Middle frontal gyrus (tissue), 1 donor: ENCODE results near the gene OTULIN.

Source experiments
- DNase-seq: peaks from one replicate; pipeline ENCODE4 v3.0.0-alpha.2; 2015; ENCODE audit warnings: low spot score; ENCODE audit errors: extremely low spot score

The OTULIN gene

DNA sequence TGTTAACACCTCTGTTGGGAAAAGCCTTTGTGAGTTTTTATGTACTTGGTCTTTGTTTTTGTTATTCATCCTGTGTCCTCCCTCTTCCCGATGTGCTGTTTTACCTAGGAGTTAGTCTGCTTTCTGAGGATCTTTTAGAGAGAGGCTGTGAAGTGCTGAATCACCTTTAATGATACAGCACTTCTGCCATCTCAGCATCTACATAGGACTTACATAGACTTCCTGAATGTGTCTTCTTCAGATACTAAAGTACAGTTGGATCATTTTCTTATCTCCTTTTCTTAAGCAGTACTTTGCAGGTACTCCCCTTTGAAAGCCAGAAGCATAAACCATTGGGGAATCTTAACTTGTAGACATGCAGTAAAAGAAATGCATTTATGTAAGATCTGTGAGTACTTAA lies 31.5 kb downstream of the OTULIN start:
- no peak for DNase-seq

DNA sequence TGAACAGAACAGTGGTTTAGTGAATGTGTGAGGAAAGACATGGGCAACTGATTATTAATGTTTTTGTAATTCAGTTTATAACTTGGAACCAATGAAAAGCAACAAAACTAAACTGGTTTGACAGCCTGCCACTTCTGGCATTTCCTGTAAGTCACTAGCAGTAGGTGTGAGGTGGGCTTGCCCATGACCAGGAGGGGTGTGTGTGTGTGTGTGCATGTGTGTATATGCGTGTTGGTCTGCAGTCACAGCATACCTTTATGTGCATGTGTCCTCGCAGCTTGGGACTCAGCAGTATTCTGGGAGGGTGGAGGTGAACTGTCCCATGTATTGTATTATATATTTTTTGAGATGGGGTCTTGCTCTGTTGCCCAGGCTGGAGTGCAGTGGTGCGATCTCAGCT lies 32.3 kb downstream of the OTULIN start:
- DNase-seq, result no peak

DNA sequence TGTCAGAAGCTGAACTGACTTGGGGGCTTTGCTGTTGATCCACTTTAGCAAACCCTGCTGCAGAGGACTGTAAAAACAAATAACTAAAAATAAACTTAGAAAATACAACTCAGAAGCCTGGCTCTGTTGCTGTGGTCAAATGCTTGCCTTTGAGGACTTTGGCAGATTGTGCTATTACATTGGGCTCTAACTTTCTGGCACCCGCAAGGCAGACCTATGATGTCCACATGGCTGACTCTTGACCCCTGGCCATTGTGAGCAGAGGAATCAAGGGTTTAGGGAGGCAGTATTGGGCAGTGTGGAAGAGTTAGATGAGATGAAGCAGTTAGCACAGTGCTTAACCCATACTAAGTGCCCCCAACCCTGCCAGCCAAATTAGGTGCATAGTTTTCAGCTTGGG lies 34.0 kb downstream of the OTULIN start:
- no peak for DNase-seq

DNA sequence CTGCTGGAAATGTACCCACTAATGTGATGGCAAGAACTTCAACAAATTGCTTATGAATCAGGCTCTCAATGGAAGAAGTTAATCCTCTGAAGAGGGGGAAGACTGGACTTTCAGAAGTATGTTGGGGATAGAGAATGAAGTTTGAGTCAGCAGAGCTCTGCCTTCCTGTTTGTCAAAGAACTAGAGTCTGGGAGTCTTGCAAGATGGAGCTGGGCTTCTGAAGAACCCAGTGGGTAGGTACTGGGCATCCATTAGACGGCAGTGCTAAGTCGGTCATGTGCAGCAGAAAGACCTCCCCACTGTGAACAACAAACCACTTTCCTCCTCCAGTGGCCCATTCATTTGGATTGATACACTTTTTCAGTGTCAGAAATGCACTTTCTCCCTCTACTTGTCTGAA lies 34.6 kb downstream of the OTULIN start:
- no peak for DNase-seq

DNA sequence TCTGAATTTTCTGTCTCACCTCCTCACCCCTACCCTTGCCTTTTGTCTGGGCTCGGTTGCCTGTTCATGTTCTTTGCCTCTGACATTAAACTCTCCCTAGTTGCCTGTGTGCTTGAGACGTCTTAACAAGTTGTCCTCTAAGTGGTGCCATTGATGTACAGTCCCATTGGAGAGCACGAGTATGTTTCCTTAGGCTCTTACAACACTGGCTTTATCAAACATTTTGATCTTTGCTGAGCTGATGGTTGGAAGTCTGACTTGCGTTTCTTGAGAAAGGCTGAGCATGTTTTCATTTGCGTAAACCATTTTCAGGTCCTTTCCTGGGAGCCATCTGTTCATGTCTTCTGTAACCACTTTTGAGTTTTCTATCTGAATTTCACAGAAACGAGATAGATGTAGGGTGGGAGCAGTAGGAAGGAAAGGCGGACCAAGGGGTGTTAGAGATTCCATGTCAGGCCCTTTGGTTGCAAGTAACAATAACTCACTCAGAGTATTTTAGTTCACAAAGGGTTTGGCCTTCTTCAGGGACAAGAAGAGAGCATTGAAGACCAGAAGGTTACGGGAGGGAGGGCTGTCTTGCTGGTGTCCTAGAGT lies 35.4 kb downstream of the OTULIN start:
- DNase-seq, result no peak

DNA sequence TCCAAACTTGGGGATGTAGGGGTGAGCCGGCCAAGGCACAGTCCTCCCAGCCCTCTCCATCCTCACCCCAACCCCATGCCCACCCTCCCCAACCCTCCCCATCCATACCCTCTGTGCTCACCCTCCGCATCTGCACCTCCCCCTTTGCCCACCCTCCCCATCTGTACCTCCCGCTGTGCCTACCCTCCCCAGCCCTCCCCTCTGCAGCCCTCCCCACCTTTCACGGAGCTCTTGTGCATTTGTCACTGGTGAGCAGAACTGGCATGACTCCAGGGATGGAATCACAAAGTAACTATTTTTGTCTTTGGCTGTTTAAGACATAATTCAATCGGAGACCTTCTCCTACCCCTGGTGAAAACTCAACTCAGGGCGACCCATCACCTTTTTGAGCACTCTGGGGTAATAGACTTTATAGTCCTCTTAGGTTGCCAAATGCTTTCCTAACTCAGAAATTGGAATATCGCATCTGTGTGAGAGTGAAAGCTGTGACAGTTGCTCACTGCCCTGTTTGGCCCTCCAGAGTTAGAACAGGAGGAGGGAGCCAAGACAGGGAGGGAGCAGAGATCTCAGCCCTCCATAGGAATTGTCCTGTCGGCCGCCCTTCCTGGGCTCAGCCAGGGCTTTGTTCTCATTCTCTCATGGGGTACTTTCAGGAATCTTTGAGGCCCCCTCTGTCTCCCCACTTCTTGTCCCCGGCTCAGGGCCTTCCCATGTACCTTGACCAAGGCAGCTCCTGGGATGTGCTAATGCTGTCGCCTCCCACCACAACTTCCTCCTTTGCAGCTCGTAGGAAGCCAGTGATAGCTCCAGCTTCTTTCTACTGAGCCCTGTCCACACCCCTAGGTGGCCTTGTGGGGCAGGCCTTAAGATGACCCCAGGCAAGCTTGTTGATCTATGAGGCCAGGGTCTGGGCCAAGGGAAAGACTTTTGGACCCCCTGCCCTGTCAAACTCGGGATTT lies 36.2 kb downstream of the OTULIN start:
- DNase-seq, result no peak

DNA sequence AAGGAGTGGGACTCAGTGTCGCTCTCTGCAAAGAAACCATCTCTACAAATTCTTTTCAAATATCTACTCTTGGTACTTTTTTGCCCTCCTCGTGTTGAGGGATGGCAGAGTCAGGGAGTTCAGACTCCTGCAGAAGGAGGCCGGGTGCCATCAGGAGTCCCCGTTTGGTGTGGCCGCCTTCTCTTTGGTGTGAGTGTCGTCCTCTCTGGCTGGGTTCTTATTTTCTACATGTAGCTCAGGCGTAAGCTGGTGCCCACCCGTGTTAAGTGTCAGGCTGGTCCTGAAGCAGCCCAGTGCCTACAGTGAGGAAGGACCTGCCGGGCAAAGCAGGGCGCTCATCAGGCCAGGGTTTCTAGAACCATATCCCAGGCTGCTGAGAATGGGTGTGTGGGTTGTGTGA lies 37.0 kb downstream of the OTULIN start:
- no peak for DNase-seq

DNA sequence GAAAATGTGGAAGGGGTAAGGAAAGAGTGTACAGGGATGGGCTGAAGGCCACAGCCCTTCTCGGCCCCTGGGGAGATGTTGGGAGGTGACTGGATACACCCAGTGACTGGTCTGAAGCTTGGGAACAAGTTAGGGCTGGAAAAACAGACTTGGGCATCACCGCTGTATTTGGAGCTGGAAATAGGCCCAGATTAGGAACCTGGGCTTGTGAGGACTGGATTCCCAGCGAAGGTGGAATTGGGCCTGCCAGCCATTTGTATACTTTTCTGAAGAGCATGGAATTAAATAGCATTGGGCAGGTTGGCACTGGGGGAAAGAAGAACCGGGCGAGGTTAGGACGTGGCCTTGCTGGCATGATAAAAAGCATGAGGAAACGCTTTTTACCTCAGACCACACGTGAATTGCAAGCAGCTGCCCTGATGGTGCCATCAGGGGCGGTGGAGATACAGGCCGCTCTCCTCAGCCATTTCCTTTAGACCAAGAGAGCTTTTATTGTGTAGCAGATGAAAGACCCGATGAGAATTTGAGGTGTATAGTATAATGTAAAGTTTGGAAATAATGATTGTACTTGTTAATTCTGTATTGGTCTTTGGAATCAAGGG lies 37.8 kb downstream of the OTULIN start:
- no peak for DNase-seq

DNA sequence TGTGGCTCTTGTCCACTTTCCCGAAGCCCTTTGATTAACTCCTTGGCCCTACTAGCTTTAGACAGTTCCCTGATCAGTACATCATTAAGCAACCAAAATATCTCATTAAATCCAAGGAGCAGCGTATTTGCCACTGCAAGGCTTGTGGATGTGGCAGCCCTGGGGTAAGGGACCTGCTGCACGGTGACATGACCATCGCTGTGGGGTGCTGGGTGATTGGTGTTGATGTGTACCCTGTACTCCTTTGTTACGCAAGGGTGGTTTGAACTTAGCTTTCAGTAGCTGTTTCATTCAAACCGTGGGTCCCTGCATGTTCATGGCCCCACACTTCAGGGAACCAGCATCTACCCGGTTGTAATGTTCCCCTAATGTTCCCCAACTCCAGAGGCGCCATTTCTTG lies 41.0 kb downstream of the OTULIN start:
- no peak for DNase-seq

DNA sequence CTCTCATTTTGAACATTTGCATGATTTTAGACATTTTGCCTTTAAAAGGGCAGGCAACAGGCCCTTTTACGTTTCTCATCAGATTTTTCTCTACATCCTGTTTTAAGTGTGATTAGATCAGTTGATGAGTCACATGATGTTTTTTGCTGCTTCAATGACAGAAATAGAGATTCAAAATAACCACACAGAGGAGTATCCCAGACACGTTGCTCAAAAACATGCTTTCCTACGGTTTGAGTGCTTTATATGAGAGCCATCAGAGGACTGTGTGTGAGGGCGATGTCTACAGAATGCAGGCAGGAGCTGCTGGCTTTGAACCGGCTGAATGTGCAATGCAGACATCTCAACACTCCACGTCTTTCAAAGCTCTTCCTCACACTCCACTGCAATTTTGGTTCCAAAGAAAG lies 42.1 kb downstream of the OTULIN start:
- DNase-seq, result no peak

DNA sequence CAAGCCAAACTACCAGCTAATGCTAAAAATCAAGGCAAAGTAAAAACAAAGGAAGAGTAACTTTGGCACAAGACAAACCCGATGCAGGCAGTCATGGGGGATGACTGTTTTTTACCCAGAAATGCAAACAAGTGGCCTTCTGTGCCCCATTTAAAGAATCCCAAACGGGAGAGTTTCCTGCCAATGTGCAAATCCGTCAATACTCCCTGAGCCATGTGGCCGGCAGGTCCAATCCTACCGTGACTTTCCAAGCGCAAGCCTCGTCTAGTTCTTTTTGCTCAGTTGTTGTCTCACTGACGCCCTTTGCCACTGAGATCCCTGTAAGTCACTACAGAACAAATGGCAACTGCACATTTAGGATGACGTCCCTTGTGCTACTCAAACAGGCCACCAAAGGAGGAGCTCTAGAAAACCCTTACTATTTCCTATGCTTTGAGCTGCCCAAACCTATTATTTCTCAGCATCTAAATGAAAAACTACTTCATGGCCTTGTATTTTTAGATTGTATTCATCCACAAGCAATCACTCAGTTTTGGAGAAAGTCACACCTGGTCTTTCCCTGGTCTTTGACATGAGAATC lies 43.4 kb downstream of the OTULIN start:
- DNase-seq, result no peak

DNA sequence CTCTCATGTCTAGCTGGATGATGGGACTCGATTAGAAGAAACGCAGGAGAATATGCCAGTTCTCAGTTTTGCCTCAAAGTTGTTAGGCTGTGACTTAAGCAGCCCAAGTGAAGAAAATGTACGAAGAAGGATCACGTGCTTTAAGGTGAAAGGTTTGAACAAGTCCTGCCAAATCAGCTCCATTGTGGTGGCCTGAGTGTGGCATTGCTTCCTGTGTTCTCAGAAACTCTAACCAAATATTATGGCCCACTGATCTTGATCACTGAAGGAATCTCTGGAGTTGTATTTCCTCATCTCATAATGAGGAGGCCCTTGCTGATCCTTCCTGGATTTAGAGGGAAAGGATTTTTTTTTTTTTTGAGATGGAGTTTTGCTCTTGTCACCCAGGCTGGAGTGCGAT lies 44.0 kb downstream of the OTULIN start:
- no peak for DNase-seq

DNA sequence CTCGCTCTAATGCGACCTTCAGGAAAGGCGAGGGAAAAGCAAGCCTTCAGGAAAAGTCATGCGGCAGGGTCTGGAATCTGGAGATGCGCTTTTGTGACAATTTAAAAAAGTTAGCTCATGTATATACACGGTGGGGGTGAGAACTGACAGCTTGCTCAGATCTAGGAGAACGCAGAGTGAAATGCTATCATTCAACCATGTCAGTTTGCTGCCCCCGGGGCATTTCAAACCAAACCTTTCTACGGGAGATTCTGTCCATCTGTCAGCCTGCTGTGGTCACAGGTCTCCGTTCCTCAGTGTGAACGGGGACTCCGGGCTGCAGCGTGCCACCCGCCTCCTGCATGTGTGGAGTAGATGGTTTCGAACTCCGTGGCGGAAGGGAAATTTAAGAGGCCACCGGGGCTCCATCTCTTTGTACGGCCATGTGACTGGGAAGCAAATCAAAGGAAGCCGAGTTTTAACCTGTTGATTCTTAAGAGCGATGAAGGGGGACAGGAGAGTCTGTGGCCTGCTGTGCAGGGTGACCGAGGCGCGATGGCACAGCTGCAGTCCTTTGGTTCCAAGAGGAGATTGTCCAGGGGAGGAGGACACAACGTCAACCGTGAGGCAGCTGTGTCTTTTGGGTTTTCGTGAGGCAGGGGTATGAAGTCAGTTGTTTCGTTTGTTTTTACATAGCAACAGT lies 45.9 kb downstream of the OTULIN start:
- DNase-seq, result no peak

DNA sequence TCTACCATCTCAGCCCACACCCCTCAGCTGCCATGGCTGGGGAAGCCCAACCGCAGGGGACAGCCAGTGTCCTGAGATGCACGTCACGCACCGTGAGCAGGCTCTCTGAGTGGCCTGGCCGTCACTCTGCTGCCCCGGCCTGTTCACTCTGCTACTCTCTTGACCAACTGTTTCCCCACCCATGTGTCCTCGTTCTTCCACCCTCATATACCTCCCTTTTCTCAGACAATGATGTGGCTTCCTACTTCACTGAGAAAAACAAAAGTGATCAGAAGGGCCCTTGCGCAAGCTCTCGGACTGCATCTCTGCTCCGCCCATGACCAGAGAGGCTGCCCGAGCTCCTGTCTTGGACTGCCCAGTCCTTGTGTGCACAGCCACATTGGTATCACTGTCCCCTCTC lies 47.6 kb downstream of the OTULIN start:
- no peak for DNase-seq

DNA sequence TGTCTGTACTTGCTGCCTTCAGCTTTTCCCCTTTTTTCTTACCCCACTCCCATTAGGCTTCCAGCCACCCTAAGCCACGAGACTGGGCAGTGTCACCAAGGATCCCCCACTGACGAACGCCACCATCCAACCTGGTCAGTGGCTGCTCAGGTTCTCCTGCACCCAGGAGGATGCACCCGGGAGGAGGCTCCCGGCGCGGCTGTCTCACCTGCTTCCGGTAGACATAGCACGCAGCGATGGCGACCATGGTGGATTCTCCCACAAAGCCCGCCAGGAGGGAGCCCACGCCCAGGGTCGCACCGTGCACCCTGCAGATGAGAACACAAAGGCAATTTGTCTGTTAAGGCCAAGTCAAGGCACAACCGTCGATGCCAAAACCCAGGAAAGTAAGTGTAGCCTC lies 48.1 kb downstream of the OTULIN start:
- no peak for DNase-seq

DNA sequence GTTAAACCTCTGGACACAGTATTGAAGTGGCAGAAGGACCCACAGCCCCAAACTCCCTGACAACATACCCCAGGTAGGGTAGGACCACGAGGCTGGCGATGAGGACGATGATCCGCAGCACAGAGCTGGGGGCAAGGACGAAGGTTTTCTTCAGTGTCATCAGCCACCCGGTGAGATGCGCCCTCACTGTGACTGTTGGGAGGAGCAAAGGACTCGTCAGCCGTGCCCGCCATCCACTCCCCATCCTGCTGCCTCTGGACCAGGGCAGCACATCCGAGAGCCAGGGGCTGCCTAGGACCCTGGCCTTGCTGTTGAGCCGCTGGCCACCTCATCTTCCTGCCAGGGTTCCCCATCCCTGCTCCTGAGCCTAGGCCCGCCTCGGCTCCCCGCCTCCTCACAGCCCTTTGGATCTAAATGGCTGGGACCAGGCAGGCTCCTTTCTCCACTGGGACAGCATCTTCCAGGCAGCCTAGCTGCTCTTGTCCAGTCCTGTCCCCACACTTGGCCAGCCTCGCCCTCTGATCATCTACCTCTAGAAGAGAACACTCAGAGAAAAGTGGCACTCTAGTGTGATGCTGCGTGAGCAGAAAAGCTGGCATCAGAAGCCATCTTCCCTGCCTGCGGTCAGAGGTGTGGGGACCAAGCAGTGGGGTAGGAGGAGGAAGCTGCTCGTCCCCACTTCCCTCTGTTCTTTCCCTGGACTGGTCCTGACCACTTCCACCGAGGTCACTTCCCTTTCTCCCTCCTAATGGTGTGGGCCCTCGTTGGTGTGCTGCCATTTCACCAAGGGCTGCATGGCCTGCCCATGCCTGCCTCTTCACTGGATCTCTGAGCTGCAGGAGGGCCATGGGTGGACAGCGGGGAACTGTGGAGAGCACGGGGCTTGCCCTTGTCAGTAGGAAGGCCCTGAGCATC lies 49.2 kb downstream of the OTULIN start:
- DNase-seq, result no peak

DNA sequence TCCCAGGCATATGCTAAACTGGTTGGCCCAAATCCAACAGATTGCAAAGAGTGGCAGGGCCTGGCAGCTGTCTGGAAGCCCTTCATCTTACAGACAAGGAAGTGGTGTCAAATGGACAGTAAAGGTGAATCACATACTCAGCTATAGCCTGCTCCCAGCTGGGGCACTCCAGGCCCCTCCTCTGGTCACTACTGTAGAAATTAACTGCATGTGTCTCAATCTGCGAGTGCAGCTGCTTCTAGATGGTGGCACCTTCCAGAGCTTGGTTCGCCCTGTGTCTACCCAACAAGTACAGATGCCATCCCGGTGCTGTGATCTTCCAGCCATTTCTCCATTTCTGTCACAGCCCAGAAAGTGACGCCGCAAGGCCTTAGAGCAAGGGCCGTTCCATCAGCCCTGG lies 50.2 kb downstream of the OTULIN start:
- DNase-seq, result no peak

DNA sequence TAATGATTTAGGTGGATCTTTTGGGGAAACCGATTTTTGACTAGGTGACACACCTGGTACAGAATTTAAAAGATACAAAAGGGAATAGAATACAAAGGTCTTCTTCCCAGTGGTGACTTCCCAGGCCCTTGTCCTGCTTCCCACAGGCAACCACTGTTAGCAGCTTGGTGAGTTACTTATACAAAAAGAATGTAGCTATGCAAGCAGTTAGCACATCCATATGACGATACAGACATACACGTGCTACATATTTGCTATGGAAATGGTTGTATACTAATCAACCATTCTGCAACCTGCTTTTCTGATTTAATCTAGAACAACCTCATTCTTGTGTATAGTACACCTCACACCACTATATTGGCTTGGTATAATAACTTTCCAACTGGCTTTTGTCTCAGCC lies 51.0 kb downstream of the OTULIN start:
- no peak for DNase-seq

DNA sequence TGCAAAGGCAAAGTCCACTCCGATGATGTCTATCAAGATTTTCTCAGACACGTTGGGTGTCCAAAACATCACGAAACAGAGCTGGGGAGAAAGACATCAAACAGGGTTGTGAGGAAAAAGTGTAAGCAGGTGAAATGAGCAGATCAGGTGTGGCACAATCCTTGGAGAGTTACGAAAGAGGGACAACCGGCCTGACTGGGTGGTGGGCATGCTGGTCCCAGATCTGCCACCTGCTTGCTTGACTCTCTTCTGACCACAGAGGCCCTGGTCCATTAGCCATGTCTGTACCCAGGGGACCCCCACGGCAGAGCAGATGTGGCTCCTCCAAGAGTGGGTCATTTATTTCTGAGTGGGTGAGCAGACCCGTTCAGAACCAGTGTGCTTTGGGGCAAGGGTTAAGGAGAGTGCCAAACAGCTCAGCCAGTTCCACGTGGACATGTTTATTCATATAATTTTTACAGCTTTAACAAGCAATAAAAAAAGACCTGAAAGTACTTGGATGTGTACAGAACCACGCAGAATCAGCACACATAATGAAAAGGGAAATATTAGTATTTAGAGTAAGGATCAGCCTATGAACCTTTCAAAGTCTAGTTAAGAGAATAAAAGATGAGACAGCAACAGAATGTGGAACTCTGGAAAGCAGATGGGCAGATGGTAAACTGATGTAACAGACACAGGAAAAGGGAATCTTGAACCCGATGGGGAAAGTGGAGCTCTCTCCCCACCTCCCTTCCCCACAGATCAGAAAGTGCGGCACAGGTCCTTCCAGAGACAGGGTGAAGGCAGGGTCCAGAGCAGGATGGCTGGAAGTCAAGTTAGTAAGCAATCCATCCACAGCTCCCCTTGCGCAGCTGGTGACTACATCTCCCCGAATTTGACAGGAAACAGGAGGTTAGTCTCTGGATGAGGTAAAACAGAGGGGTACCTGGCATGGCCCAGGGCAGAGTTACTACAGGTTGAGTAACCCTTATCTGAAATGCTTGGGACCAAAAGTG lies 52.5 kb downstream of the OTULIN start:
- no peak for DNase-seq
